ENCODE measurements around the gene BCL7A.
"Not testable (repeated sequence)": the region's sequence is repeated elsewhere in the genome, so short reads cannot be mapped to it uniquely, and the experiment has no call there.

BCL7A gene

GRCh38 chr12:122097927-122098756 lies 76.5 kb downstream of the BCL7A start:
- DNase-seq, result no peak

GRCh38 chr12:122099280-122099749 lies 77.6 kb downstream of the BCL7A start:
- no peak for DNase-seq

- DNase-seq, result no peak
Observed at GRCh38 chr12:122099856-122100255, 78.2 kb downstream of the BCL7A start.

GRCh38 chr12:122100568-122100967 lies 78.9 kb downstream of the BCL7A start:
- no peak for DNase-seq

GRCh38 chr12:122102331-122102730 lies 80.6 kb downstream of the BCL7A start:
- DNase-seq, result no peak

- no peak for DNase-seq
Observed at GRCh38 chr12:122104844-122105243, 83.2 kb downstream of the BCL7A start.

GRCh38 chr12:122105496-122105895 lies 83.8 kb downstream of the BCL7A start:
- not testable (repeated sequence) for DNase-seq

GRCh38 chr12:122106843-122107242 lies 85.2 kb downstream of the BCL7A start:
- no peak for DNase-seq

GRCh38 chr12:122107261-122107660 lies 85.6 kb downstream of the BCL7A start:
- no peak for DNase-seq

GRCh38 chr12:122111089-122111641 lies 89.5 kb downstream of the BCL7A start:
- DNase-seq, result no peak

All from NCI-H1048 (cell line).